ENCODE measurements around the gene BLNK. TPM values are rescaled to one million over a fixed set of nuclear protein-coding genes. Genes with fewer than 3 reads are reported as not detected.

The BLNK gene
- polyA plus RNA-seq, 2 of the 4 experiments (the other 2 are of a cell fraction), result not detected

GRCh38 chr10:96243296-96243695 is 28.1 kb downstream of the BLNK start:
- 69% methylated on average over 4 of the region's 4 CpGs for WGBS (ENCODE audit: missing lambda C conversion rate)
- TF ChIP-seq RCOR1 (IDR thresholded peaks at IDR 0.05; ENCODE audit: low read depth, low read length) (no peak), REST (IDR thresholded peaks at IDR 0.05) (no peak), PBX3 (IDR thresholded peaks at IDR 0.05) (no peak), CBX2 (IDR thresholded peaks at IDR 0.05; ENCODE audit: borderline replicate concordance, low read depth) (no peak), ESRRA (IDR thresholded peaks at IDR 0.05; ENCODE audit: borderline replicate concordance, low read length) (no peak), HES2 (IDR thresholded peaks at IDR 0.05) (no peak), ZSCAN20 (CRISPR knock-in tag; IDR thresholded peaks at IDR 0.05) (no peak), POLR2A (IDR thresholded peaks at IDR 0.05; ENCODE audit: low read length) (no peak)
- TF ChIP-seq, protein P1, sequence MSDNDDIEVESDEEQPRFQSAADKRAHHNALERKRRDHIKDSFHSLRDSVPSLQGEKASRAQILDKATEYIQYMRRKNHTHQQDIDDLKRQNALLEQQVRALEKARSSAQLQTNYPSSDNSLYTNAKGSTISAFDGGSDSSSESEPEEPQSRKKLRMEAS (IDR thresholded peaks at IDR 0.05), result no peak
- POLR2A ChIA-PET, result no interaction called here
- no peak for FAIRE-seq
- ATAC-seq, result no peak
- H3K4me1 ChIP-seq, result no peaks in the 10 kb centered on the region
- H3K9me3 ChIP-seq, result no peaks in the 10 kb centered on the region
- no peak overlapping the region for H3K4me3 ChIP-seq
- no peak for DNase-seq (ENCODE audit: low read depth in 1 of 2, low spot score in 1 of 2)
- CTCF ChIA-PET, result interaction anchor here (4.5 kb wide), 1 partner anchor 14 kb away, joined by 20 read pairs; no protein-coding TSS in a partner anchor
- no peak overlapping the region for H3K27ac ChIP-seq
- H3K4me2 ChIP-seq, result no peak overlapping the region

GRCh38 chr10:96242822-96243221 is 28.5 kb downstream of the BLNK start:
- DNase-seq (ENCODE audit: low read depth in 1 of 2, low spot score in 1 of 2), result no peak
- no peaks in the 10 kb centered on the region for H3K9me3 ChIP-seq
- TF ChIP-seq RARB (CRISPR knock-in tag; IDR thresholded peaks at IDR 0.05) (no peak), TFCP2L1 (CRISPR knock-in tag; IDR thresholded peaks at IDR 0.05) (no peak), RNF2 (IDR thresholded peaks at IDR 0.05; ENCODE audit: borderline replicate concordance, low read depth) (no peak), FOSL2 (IDR thresholded peaks at IDR 0.05) (no peak), FOSL2 (CRISPR knock-in tag; IDR thresholded peaks at IDR 0.05) (no peak), TP53 (CRISPR knock-in tag; IDR thresholded peaks at IDR 0.05) (no peak), RAD21 (conservative IDR thresholded peaks at IDR 0.05 in 1 of 2, IDR thresholded peaks at IDR 0.05 in 1 of 2) (no peak), NR3C1 (IDR thresholded peaks at IDR 0.05) (no peak), PBX3 (IDR thresholded peaks at IDR 0.05) (no peak), HOXB5 (CRISPR knock-in tag; IDR thresholded peaks at IDR 0.05) (no peak), REST (IDR thresholded peaks at IDR 0.05) (no peak), SMC3 (IDR thresholded peaks at IDR 0.05) (no peak), ESRRA (IDR thresholded peaks at IDR 0.05; ENCODE audit: borderline replicate concordance, low read length) (no peak)
- TF ChIP-seq, protein P2, sequence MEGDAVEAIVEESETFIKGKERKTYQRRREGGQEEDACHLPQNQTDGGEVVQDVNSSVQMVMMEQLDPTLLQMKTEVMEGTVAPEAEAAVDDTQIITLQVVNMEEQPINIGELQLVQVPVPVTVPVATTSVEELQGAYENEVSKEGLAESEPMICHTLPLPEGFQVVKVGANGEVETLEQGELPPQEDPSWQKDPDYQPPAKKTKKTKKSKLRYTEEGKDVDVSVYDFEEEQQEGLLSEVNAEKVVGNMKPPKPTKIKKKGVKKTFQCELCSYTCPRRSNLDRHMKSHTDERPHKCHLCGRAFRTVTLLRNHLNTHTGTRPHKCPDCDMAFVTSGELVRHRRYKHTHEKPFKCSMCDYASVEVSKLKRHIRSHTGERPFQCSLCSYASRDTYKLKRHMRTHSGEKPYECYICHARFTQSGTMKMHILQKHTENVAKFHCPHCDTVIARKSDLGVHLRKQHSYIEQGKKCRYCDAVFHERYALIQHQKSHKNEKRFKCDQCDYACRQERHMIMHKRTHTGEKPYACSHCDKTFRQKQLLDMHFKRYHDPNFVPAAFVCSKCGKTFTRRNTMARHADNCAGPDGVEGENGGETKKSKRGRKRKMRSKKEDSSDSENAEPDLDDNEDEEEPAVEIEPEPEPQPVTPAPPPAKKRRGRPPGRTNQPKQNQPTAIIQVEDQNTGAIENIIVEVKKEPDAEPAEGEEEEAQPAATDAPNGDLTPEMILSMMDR (IDR thresholded peaks at IDR 0.05), result no peak
- TF ChIP-seq, protein P1 (IDR thresholded peaks at IDR 0.05), result no peak
- no peaks in the 10 kb centered on the region for H3K4me1 ChIP-seq
- no peak for ATAC-seq
- no peak overlapping the region for H3K27ac ChIP-seq
- no peak overlapping the region for H3K4me3 ChIP-seq
- POLR2A ChIA-PET, result no interaction called here
- WGBS (ENCODE audit: missing lambda C conversion rate), result 12% methylated on average over 2 of the region's 2 CpGs
- FAIRE-seq, result no peak
- CTCF ChIA-PET, result interaction anchor here (4.5 kb wide), 1 partner anchor 13 kb away, joined by 20 read pairs; no protein-coding TSS in a partner anchor
- H3K4me2 ChIP-seq, result no peak overlapping the region
